ENCODE measurements around the gene NRP2.

GRCh38 chr2:205709319-205709718 lies 27.0 kb downstream of the NRP2 start:
- TF ChIP-seq POLR2A (IDR thresholded peaks at IDR 0.05) (no peak), CTCF (IDR thresholded peaks at IDR 0.05 in 4 of 5, conservative IDR thresholded peaks at IDR 0.05 in 1 of 5) (no peak)

Measured in gastrocnemius medialis (tissue), 4 donors.